ENCODE data around the gene EIF4G3. TPM values are rescaled to one million over a fixed set of nuclear protein-coding genes. Genes with fewer than 3 reads are reported as not detected.
A peak's percentile ranks its signal among the peaks of the same experiment; 100 is the strongest.
"Not testable (repeated sequence)": the region's sequence is repeated elsewhere in the genome, so short reads cannot be mapped to it uniquely, and the experiment has no call there.

EIF4G3 gene
- total RNA-seq, 1 donor from 2014 or later: 27.3 TPM

- TF ChIP-seq, protein P1, sequence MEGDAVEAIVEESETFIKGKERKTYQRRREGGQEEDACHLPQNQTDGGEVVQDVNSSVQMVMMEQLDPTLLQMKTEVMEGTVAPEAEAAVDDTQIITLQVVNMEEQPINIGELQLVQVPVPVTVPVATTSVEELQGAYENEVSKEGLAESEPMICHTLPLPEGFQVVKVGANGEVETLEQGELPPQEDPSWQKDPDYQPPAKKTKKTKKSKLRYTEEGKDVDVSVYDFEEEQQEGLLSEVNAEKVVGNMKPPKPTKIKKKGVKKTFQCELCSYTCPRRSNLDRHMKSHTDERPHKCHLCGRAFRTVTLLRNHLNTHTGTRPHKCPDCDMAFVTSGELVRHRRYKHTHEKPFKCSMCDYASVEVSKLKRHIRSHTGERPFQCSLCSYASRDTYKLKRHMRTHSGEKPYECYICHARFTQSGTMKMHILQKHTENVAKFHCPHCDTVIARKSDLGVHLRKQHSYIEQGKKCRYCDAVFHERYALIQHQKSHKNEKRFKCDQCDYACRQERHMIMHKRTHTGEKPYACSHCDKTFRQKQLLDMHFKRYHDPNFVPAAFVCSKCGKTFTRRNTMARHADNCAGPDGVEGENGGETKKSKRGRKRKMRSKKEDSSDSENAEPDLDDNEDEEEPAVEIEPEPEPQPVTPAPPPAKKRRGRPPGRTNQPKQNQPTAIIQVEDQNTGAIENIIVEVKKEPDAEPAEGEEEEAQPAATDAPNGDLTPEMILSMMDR (conservative IDR thresholded peaks at IDR 0.05; ENCODE audit: low read depth, low read length): no peak
- H3K4me3 ChIP-seq (ENCODE audit: low read depth, low read length): no peak overlapping the region
- no peak for DNase-seq (ENCODE audit: low read depth)
Measured at GRCh38 chr1:20790785-20791184, 385.9 kb downstream of the EIF4G3 start.

GRCh38 chr1:20789598-20789997 lies 387.1 kb downstream of the EIF4G3 start:
- DNase-seq (ENCODE audit: low read depth); H3K4me3 ChIP-seq (ENCODE audit: low read depth, low read length): not testable (repeated sequence)

DNA sequence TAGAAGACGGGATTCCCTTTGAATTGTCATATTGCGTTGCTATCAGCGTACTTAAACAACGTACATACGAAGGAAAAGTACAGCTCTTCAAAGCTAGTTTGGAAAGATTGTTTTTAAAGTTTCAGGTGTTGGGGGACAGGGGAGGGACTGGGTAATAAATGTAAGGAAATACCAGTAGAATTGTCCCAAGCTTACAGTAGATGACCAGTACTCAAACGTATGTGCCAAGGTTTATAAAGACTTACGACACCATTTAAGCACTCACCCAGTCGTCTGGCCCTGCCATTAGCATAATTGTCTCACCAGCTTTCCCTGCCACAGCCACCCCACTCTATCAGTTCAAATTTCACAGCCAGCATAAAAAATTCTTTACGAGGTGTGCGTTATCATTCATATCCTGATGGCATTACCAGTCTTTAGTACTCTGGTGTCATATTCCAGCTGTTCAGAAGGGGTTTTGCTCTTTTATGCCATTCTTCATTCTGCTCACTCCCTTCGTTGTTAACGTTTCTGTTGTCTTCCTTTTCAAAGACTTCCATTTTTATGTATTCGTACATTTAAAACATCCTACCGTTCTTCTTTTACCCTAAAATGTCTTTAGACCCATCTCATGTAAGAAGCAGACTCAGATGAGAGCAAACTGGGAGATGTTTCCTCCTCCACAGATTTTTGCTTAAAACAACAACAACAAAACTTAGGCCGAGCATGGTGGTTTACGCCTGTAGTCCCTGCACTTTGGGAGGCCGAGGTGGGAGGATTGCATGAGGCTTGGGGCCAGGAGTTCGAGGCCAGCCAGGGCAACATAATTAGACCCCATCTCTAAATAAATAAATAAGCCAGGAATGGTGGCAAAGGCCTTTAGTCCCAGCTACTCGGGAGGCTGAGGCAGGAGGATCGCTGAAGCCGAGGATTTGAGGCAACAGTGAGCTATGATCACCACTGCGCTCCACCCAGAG lies 388.6 kb downstream of the EIF4G3 start:
- peak; percentile 37 for DNase-seq (ENCODE audit: low read depth)
- H3K4me3 ChIP-seq (ENCODE audit: low read depth, low read length): peak overlapping the region; percentile 95
- TF ChIP-seq, protein P1 (conservative IDR thresholded peaks at IDR 0.05; ENCODE audit: low read depth, low read length): no peak

GRCh38 chr1:20787029-20787839 lies 389.5 kb downstream of the EIF4G3 start, which contains the start of gene HP1BP3:
HP1BP3 (minus strand) TSS chr1:20787307; CDS start chr1:20780440, 6,867 bp downstream.
- DNase-seq (ENCODE audit: low read depth): peak; percentile 12

GRCh38 chr1:20786253-20787028 lies 390.3 kb downstream of the EIF4G3 start:
- TF ChIP-seq, protein P1 (conservative IDR thresholded peaks at IDR 0.05; ENCODE audit: low read depth, low read length): no peak
- no peak for DNase-seq (ENCODE audit: low read depth)
- peak overlapping the region; percentile 95 for H3K4me3 ChIP-seq (ENCODE audit: low read depth, low read length)

More at GRCh38 chr1:20787029-20787839, 389.5 kb downstream of the EIF4G3 start, which contains the start of gene HP1BP3:
- H3K4me3 ChIP-seq (ENCODE audit: low read depth, low read length): peak within 1 kb of the TSS; percentile 95
- TF ChIP-seq, protein P1 (conservative IDR thresholded peaks at IDR 0.05; ENCODE audit: low read depth, low read length): no peak

- H3K4me3 ChIP-seq (ENCODE audit: low read depth, low read length): peak overlapping the region; percentile 95
- TF ChIP-seq, protein P1 (conservative IDR thresholded peaks at IDR 0.05; ENCODE audit: low read depth, low read length): no peak
- no peak for DNase-seq (ENCODE audit: low read depth)
Measured at GRCh38 chr1:20785907-20786252, 390.8 kb downstream of the EIF4G3 start.
